ENCODE measurements around the gene CIAO3.

CIAO3 gene

GRCh38 chr16:789191-789850 lies 48.5 kb upstream of the CIAO3 start:
- TF ChIP-seq ZFP3 (CRISPR knock-in tag; IDR thresholded peaks at IDR 0.05) (no peak), GLIS3 (CRISPR knock-in tag; IDR thresholded peaks at IDR 0.05) (no peak), BACH2 (CRISPR knock-in tag; IDR thresholded peaks at IDR 0.05; ENCODE audit: borderline replicate concordance) (no peak), ZNF8 (CRISPR knock-in tag; IDR thresholded peaks at IDR 0.05) (no peak), TOX (CRISPR knock-in tag; IDR thresholded peaks at IDR 0.05; ENCODE audit: borderline replicate concordance) (no peak), ZNF70 (CRISPR knock-in tag; IDR thresholded peaks at IDR 0.05) (no peak), CREB5 (CRISPR knock-in tag; IDR thresholded peaks at IDR 0.05; ENCODE audit: low read depth) (no peak), ZC3H10 (CRISPR knock-in tag; IDR thresholded peaks at IDR 0.05) (no peak), TCF4 (CRISPR knock-in tag; IDR thresholded peaks at IDR 0.05; ENCODE audit: borderline replicate concordance) (no peak)
- TF ChIP-seq, protein P1, sequence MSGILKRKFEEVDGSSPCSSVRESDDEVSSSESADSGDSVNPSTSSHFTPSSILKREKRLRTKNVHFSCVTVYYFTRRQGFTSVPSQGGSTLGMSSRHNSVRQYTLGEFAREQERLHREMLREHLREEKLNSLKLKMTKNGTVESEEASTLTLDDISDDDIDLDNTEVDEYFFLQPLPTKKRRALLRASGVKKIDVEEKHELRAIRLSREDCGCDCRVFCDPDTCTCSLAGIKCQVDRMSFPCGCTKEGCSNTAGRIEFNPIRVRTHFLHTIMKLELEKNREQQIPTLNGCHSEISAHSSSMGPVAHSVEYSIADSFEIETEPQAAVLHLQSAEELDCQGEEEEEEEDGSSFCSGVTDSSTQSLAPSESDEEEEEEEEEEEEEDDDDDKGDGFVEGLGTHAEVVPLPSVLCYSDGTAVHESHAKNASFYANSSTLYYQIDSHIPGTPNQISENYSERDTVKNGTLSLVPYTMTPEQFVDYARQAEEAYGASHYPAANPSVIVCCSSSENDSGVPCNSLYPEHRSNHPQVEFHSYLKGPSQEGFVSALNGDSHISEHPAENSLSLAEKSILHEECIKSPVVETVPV (CRISPR knock-in tag; IDR thresholded peaks at IDR 0.05) = no peak
- no peak for ATAC-seq

- peak; percentile 82 for ATAC-seq
- TF ChIP-seq ZC3H10 (CRISPR knock-in tag; IDR thresholded peaks at IDR 0.05) (no peak), OSR1 (CRISPR knock-in tag; IDR thresholded peaks at IDR 0.05) (no peak), CSDC2 (CRISPR knock-in tag; IDR thresholded peaks at IDR 0.05) (no peak), ZNF565 (CRISPR knock-in tag; conservative IDR thresholded peaks at IDR 0.05; ENCODE audit: low read depth) (no peak), ISL1 (CRISPR knock-in tag; IDR thresholded peaks at IDR 0.05) (no peak), ZNF8 (CRISPR knock-in tag; IDR thresholded peaks at IDR 0.05) (no peak), ZFP3 (CRISPR knock-in tag; IDR thresholded peaks at IDR 0.05) (no peak), ZFP30 (CRISPR knock-in tag; IDR thresholded peaks at IDR 0.05) (no peak), TCF4 (CRISPR knock-in tag; IDR thresholded peaks at IDR 0.05; ENCODE audit: borderline replicate concordance) (no peak), RARB (CRISPR knock-in tag; IDR thresholded peaks at IDR 0.05) (no peak), CREB5 (CRISPR knock-in tag; IDR thresholded peaks at IDR 0.05; ENCODE audit: low read depth) (no peak), ZNF70 (CRISPR knock-in tag; IDR thresholded peaks at IDR 0.05) (no peak), ARNTL (CRISPR knock-in tag; IDR thresholded peaks at IDR 0.05; ENCODE audit: borderline replicate concordance, low read depth) (no peak), TOX (CRISPR knock-in tag; IDR thresholded peaks at IDR 0.05; ENCODE audit: borderline replicate concordance) (no peak), ESRRG (CRISPR knock-in tag; IDR thresholded peaks at IDR 0.05) (no peak)
- TF ChIP-seq, protein P1 (CRISPR knock-in tag; IDR thresholded peaks at IDR 0.05) = no peak
- TF ChIP-seq, protein P2, sequence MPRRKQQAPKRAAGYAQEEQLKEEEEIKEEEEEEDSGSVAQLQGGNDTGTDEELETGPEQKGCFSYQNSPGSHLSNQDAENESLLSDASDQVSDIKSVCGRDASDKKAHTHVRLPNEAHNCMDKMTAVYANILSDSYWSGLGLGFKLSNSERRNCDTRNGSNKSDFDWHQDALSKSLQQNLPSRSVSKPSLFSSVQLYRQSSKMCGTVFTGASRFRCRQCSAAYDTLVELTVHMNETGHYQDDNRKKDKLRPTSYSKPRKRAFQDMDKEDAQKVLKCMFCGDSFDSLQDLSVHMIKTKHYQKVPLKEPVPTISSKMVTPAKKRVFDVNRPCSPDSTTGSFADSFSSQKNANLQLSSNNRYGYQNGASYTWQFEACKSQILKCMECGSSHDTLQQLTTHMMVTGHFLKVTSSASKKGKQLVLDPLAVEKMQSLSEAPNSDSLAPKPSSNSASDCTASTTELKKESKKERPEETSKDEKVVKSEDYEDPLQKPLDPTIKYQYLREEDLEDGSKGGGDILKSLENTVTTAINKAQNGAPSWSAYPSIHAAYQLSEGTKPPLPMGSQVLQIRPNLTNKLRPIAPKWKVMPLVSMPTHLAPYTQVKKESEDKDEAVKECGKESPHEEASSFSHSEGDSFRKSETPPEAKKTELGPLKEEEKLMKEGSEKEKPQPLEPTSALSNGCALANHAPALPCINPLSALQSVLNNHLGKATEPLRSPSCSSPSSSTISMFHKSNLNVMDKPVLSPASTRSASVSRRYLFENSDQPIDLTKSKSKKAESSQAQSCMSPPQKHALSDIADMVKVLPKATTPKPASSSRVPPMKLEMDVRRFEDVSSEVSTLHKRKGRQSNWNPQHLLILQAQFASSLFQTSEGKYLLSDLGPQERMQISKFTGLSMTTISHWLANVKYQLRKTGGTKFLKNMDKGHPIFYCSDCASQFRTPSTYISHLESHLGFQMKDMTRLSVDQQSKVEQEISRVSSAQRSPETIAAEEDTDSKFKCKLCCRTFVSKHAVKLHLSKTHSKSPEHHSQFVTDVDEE (CRISPR knock-in tag; IDR thresholded peaks at IDR 0.05) = no peak
Measured at GRCh38 chr16:788399-789126, 47.8 kb upstream of the CIAO3 start, which contains the start of gene CHTF18. CHTF18 (plus strand) TSS chr16:788620; CDS start chr16:788685, 65 bp downstream.

DNA sequence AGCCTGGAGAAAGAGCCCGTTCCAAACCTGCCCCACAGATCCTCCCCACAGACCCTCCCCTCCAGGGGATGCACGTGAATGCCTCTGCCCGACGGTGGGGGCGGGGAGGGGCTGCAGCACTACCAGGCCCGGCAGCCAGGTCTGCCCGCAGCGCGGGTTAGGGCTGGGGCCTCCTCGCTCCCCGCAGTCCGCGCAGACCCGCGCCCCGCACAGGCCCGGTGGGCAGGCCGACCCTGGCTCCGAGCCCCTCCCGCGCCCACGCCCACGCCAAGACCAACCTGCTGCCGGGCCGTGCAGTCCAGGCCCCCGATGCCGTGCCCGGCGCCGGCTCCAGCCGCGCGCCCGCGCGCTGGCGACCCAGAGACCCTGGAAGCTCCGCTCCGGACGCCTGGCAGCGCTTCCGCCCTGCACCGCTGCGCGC lies 47.2 kb upstream of the CIAO3 start, which contains the start of gene RPUSD1:
RPUSD1 (minus strand) TSS at position 404 of the 421 bp plus-strand sequence. CDS start 644 bp downstream, outside the sequence.
- TF ChIP-seq ZNF565 (CRISPR knock-in tag; conservative IDR thresholded peaks at IDR 0.05; ENCODE audit: low read depth) (no peak), BACH2 (CRISPR knock-in tag; IDR thresholded peaks at IDR 0.05; ENCODE audit: borderline replicate concordance) (no peak), RARB (CRISPR knock-in tag; IDR thresholded peaks at IDR 0.05) (no peak)
- peak; percentile 15 for ATAC-seq
